Uterus (tissue), 2 donors: ENCODE results near the gene SHISAL2A.

Experiments
- POLR2A ChIP-seq, 2 donors: fragments of 450-650 bp; IDR thresholded peaks; one replicate each; pipeline ENCODE4 v1.6.1; 2016; ENCODE audit warnings: antibody characterized with exemption in 2 of 2, mild to moderate bottlenecking in 1 of 2, moderate library complexity in 1 of 2
- TF ChIP-seq, protein P1 (sequence below), 4 experiments: fragments of 200-600 bp in 2 of 4; fragments of 450-650 bp in 2 of 4; sonication (generic) in 2 of 4; IDR thresholded peaks; one replicate each; pipeline ENCODE4 v1.5.1; 2016 to 2019; ENCODE audit warnings: antibody characterized with exemption in 4 of 4, mild to moderate bottlenecking in 2 of 4, moderate library complexity in 1 of 4

DNA sequence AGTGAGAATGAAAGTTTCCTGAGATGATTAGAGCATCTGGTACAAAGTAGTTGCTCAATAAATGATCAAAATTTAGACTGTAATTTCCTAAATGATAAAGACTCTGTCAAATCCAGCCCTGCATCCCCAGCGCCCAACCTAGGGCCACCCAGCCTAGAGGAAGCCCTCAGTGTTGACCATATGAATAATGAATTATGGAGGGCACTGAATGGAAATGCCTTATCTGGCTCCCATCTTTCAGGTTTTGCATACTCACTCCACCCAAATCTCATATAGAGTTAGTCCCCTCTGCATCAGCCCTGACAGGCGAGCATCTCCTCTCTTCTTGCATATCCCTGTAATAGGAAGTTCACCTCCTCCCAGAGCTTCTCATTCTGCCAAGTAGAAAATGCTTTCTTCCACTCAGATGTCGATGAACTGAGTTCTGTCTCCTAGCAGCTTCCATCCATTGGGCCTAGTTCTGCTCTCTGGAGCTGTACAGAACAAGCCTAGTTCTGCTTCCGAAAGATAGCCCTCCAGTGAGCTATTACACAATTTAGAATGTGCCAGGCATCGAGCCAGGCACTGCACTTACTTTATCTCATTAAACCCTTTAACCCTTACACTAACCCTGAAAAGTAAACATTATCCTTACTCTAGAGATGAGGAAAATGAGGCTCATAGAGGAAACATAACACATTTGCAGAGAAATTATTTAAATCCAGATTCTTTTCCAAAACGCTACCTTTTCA, 44.3 kb downstream of the SHISAL2A start:
- TF ChIP-seq, protein P1, sequence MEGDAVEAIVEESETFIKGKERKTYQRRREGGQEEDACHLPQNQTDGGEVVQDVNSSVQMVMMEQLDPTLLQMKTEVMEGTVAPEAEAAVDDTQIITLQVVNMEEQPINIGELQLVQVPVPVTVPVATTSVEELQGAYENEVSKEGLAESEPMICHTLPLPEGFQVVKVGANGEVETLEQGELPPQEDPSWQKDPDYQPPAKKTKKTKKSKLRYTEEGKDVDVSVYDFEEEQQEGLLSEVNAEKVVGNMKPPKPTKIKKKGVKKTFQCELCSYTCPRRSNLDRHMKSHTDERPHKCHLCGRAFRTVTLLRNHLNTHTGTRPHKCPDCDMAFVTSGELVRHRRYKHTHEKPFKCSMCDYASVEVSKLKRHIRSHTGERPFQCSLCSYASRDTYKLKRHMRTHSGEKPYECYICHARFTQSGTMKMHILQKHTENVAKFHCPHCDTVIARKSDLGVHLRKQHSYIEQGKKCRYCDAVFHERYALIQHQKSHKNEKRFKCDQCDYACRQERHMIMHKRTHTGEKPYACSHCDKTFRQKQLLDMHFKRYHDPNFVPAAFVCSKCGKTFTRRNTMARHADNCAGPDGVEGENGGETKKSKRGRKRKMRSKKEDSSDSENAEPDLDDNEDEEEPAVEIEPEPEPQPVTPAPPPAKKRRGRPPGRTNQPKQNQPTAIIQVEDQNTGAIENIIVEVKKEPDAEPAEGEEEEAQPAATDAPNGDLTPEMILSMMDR (IDR thresholded peaks at IDR 0.05) = no peak
- no peak for TF ChIP-seq POLR2A (IDR thresholded peaks at IDR 0.05)
